ENCODE data around the gene MTARC2.

MTARC2 gene

GRCh38 chr1:220772846-220773245 is 24.7 kb downstream of the MTARC2 start:
- no peak overlapping the region for H3K4me3 ChIP-seq (ENCODE audit: low read length)
- H3K9me3 ChIP-seq (ENCODE audit: insufficient read depth, low read depth, low read length) = no peaks in the 10 kb centered on the region
- H3K9ac ChIP-seq (ENCODE audit: low read depth, low read length) = no peak overlapping the region
- H3K27me3 ChIP-seq (ENCODE audit: insufficient read depth, low read length) = no peaks in the 10 kb centered on the region
- no peaks in the 10 kb centered on the region; the same call in 1 of the 2 replicates for H3K36me3 ChIP-seq (ENCODE audit: insufficient read depth, low read depth, low read length)
- H3K27ac ChIP-seq (ENCODE audit: low read length) = no peak overlapping the region
- H3K4me1 ChIP-seq (ENCODE audit: insufficient read depth, low read length) = no peaks in the 10 kb centered on the region; the same call in 1 of the 2 replicates

- Histone ChIP-seq H3K27ac (ENCODE audit: low read length) (no peak overlapping the region), H3K9me3 (ENCODE audit: insufficient read depth, low read depth, low read length) (no peaks in the 10 kb centered on the region), H3K9ac (ENCODE audit: low read depth, low read length) (no peak overlapping the region), H3K4me3 (ENCODE audit: low read length) (no peak overlapping the region), H3K36me3 (ENCODE audit: insufficient read depth, low read depth, low read length) (no peaks in the 10 kb centered on the region; the same call in 1 of the 2 replicates), H3K27me3 (ENCODE audit: insufficient read depth, low read length) (no peaks in the 10 kb centered on the region), H3K4me1 (ENCODE audit: insufficient read depth, low read length) (no peaks in the 10 kb centered on the region; the same call in 1 of the 2 replicates)
These were observed 27.2 kb downstream of the MTARC2 start for GRCh38 chr1:220775240-220775853.

GRCh38 chr1:220776254-220776653 is 28.1 kb downstream of the MTARC2 start:
- no peaks in the 10 kb centered on the region for H3K9me3 ChIP-seq (ENCODE audit: insufficient read depth, low read depth, low read length)
- no peaks in the 10 kb centered on the region for H3K36me3 ChIP-seq (ENCODE audit: insufficient read depth, low read depth, low read length)
- no peak overlapping the region for H3K9ac ChIP-seq (ENCODE audit: low read depth, low read length)
- H3K27me3 ChIP-seq (ENCODE audit: insufficient read depth, low read length) = no peaks in the 10 kb centered on the region
- no peak overlapping the region for H3K27ac ChIP-seq (ENCODE audit: low read length)
- no peaks in the 10 kb centered on the region; the same call in 1 of the 2 replicates for H3K4me1 ChIP-seq (ENCODE audit: insufficient read depth, low read length)
- H3K4me3 ChIP-seq (ENCODE audit: low read length) = no peak overlapping the region

DNA sequence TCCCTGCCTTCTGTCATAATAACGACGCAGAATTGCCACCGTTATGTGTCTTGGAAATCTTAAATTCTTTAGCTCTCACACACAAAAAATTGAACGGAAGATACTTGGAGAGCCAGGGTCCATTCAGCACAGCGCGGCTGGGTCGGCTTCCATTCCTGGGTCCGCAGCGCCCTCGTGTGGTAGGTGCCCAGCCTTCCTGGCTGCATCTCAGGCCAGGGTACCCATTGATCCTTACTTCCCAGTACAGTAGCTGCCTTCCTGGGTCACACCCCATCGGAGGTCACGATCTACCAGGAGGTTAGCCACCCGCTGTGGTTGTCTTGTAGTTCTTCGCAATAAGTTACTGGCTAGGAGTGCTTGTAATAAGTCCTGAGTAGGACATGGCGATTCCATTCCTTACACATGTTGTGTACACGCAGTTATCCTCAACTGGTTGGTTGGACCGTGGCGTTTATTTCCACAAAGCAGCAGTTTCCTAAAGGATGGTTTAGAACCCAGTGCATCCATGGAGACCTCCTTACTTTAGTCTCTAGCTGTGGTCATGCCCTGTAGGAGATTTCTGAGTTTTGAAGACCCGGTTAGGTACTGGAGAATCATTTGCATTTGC is 28.7 kb downstream of the MTARC2 start:
- H3K4me1 ChIP-seq (ENCODE audit: insufficient read depth, low read length) = no peaks in the 10 kb centered on the region; the same call in 1 of the 2 replicates
- H3K9me3 ChIP-seq (ENCODE audit: insufficient read depth, low read depth, low read length) = no peaks in the 10 kb centered on the region
- H3K4me3 ChIP-seq (ENCODE audit: low read length) = no peak overlapping the region
- H3K27ac ChIP-seq (ENCODE audit: low read length) = no peak overlapping the region
- H3K9ac ChIP-seq (ENCODE audit: low read depth, low read length) = no peak overlapping the region
- H3K36me3 ChIP-seq (ENCODE audit: insufficient read depth, low read depth, low read length) = no peaks in the 10 kb centered on the region
- no peaks in the 10 kb centered on the region for H3K27me3 ChIP-seq (ENCODE audit: insufficient read depth, low read length)

GRCh38 chr1:220783453-220783852 is 35.3 kb downstream of the MTARC2 start:
- peaks cover 11% of the 10 kb centered on the region; the same call in 1 of the 2 replicates for H3K27me3 ChIP-seq (ENCODE audit: insufficient read depth, low read length)
- no peaks in the 10 kb centered on the region for H3K9me3 ChIP-seq (ENCODE audit: insufficient read depth, low read depth, low read length)
- no peak overlapping the region for H3K27ac ChIP-seq (ENCODE audit: low read length)
- no peak overlapping the region for H3K9ac ChIP-seq (ENCODE audit: low read depth, low read length)
- H3K36me3 ChIP-seq (ENCODE audit: insufficient read depth, low read depth, low read length) = no peaks in the 10 kb centered on the region
- H3K4me1 ChIP-seq (ENCODE audit: insufficient read depth, low read length) = no peaks in the 10 kb centered on the region
- H3K4me3 ChIP-seq (ENCODE audit: low read length) = no peak overlapping the region

- no peaks in the 10 kb centered on the region for H3K4me1 ChIP-seq (ENCODE audit: insufficient read depth, low read length)
- no peaks in the 10 kb centered on the region for H3K9me3 ChIP-seq (ENCODE audit: insufficient read depth, low read depth, low read length)
- H3K36me3 ChIP-seq (ENCODE audit: insufficient read depth, low read depth, low read length) = no peaks in the 10 kb centered on the region
- no peak overlapping the region for H3K9ac ChIP-seq (ENCODE audit: low read depth, low read length)
- peaks cover 11% of the 10 kb centered on the region; the same call in 1 of the 2 replicates for H3K27me3 ChIP-seq (ENCODE audit: insufficient read depth, low read length)
- H3K4me3 ChIP-seq (ENCODE audit: low read length) = no peak overlapping the region
- H3K27ac ChIP-seq (ENCODE audit: low read length) = no peak overlapping the region
These were observed 36.6 kb downstream of the MTARC2 start for GRCh38 chr1:220784751-220785150.

DNA sequence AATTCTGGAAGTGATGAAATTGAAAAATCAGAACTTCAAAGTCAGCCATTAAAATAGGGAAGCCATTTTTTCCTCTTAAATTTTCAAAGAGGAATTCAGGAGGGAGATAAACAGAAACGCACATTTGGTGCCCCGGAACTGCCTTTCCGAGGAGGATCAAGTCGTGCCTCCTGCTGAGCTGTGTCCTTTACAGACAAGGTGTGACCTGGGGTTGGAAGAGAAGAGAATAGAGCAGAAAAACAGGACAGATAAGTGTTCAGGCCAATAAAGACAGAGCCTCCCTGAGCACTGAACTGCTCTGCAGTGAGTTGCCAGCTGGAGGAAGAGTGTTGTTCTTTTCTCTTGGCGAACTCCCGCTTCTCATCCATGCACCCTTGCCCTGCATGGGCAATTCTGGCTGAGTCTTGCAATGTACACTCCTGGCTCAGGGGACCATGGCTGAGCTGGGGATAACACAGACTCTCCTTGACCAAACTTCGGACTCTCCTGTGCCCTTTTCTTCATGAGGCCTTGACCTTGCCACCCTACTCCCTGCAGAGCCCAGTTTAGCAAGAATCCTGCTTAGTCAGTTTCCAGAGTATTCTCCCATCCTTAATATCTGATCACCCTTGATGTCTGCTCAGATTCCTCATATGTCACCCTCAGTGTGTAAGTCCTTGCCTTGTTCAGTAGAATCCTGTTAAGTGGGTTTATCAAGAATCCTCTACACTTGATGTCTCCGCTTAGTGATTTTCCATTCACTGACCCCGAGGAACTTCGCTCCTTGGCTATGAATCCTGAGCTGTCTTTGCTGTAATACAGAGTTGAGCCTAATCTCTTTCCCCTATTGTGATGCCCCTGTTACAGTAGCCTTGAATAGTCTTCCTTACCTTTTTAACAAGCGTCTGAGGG is 37.3 kb downstream of the MTARC2 start:
- peak overlapping the region; percentile 87; the same call in 1 of the 2 replicates for H3K4me3 ChIP-seq (ENCODE audit: low read length)
- H3K9me3 ChIP-seq (ENCODE audit: insufficient read depth, low read depth, low read length) = no peaks in the 10 kb centered on the region
- H3K4me1 ChIP-seq (ENCODE audit: insufficient read depth, low read length) = no peaks in the 10 kb centered on the region
- no peak overlapping the region for H3K27ac ChIP-seq (ENCODE audit: low read length)
- H3K27me3 ChIP-seq (ENCODE audit: insufficient read depth, low read length) = peaks cover 11% of the 10 kb centered on the region; the same call in 1 of the 2 replicates
- no peaks in the 10 kb centered on the region for H3K36me3 ChIP-seq (ENCODE audit: insufficient read depth, low read depth, low read length)
- peak overlapping the region; percentile 88; the same call in 1 of the 2 replicates for H3K9ac ChIP-seq (ENCODE audit: low read depth, low read length)

GRCh38 chr1:220786057-220786336 is 37.9 kb downstream of the MTARC2 start:
- peak overlapping the region; percentile 87; the same call in 1 of the 2 replicates for H3K4me3 ChIP-seq (ENCODE audit: low read length)
- no peaks in the 10 kb centered on the region for H3K4me1 ChIP-seq (ENCODE audit: insufficient read depth, low read length)
- no peak overlapping the region for H3K27ac ChIP-seq (ENCODE audit: low read length)
- peaks cover 11% of the 10 kb centered on the region; the same call in 1 of the 2 replicates for H3K27me3 ChIP-seq (ENCODE audit: insufficient read depth, low read length)
- H3K36me3 ChIP-seq (ENCODE audit: insufficient read depth, low read depth, low read length) = no peaks in the 10 kb centered on the region
- H3K9ac ChIP-seq (ENCODE audit: low read depth, low read length) = peak overlapping the region; percentile 88; the same call in 1 of the 2 replicates
- no peaks in the 10 kb centered on the region for H3K9me3 ChIP-seq (ENCODE audit: insufficient read depth, low read depth, low read length)

GRCh38 chr1:220786337-220787068 is 38.4 kb downstream of the MTARC2 start, which contains the start of gene MTARC1:
TSS of gene MTARC1 (plus strand) at chr1:220786913. CDS start at chr1:220786945, 32 bp downstream.
- H3K27ac ChIP-seq (ENCODE audit: low read length) = no peak within 1 kb of the TSS
- peak within 1 kb of the TSS; percentile 88 for H3K9ac ChIP-seq (ENCODE audit: low read depth, low read length)
- no peaks in the 10 kb centered on the region for H3K9me3 ChIP-seq (ENCODE audit: insufficient read depth, low read depth, low read length)
- no peaks in the 10 kb centered on the region for H3K4me1 ChIP-seq (ENCODE audit: insufficient read depth, low read length)
- H3K4me3 ChIP-seq (ENCODE audit: low read length) = peak within 1 kb of the TSS; percentile 87
- H3K36me3 ChIP-seq (ENCODE audit: insufficient read depth, low read depth, low read length) = peaks cover 3% of the 10 kb centered on the region; the same call in 1 of the 2 replicates
- peaks cover 11% of the 10 kb centered on the region; the same call in 1 of the 2 replicates for H3K27me3 ChIP-seq (ENCODE audit: insufficient read depth, low read length)

DNA sequence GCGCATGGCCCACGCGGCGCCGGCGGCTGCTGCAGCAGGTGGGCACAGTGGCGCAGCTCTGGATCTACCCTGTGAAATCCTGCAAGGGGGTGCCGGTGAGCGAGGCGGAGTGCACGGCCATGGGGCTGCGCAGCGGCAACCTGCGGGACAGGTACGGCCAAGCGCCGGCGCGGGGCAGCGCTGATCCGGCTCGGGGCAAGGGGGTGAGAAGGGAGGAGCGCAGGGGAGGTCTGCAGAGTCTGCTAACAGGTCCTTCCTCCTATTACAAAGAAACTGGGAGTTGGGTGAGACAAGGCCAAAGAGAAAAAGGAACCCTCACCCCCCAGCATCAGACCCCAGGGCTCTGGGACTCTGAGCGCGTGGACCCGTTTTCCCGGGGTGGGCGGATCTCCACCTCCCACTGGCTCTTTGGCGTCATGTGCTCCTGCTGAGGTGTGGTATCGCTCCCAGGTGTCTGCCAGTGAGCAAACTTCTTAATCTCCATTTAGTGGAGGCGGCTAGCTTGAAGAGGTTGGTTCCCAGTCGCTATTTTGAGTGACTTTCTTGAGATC is 39.0 kb downstream of the MTARC2 start:
- peak overlapping the region; percentile 87 for H3K4me3 ChIP-seq (ENCODE audit: low read length)
- H3K9me3 ChIP-seq (ENCODE audit: insufficient read depth, low read depth, low read length) = no peaks in the 10 kb centered on the region
- peaks cover 11% of the 10 kb centered on the region; the same call in 1 of the 2 replicates for H3K27me3 ChIP-seq (ENCODE audit: insufficient read depth, low read length)
- no peaks in the 10 kb centered on the region for H3K4me1 ChIP-seq (ENCODE audit: insufficient read depth, low read length)
- peak overlapping the region; percentile 88 for H3K9ac ChIP-seq (ENCODE audit: low read depth, low read length)
- peaks cover 9% of the 10 kb centered on the region; the same call in 1 of the 2 replicates for H3K36me3 ChIP-seq (ENCODE audit: insufficient read depth, low read depth, low read length)
- H3K27ac ChIP-seq (ENCODE audit: low read length) = no peak overlapping the region

DNA sequence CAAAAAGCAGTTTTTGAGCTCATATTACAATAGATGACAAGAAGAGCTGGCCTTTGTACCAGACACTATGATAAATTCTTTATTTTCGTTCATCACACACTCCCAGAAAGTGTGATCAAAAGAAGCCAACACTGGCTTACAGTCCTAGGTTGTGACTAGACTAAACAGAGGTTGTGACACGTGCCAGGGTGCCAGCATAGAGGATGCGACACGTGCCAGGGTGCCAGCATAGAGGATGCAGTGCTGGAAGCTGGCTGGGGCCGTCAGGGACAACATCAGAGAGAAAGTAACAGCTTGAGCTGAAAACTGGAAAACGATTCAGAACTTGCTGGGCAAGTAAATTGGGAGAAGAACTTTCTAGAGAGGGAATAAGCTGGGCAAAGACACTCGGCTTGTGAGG is 40.8 kb downstream of the MTARC2 start:
- no peaks in the 10 kb centered on the region for H3K4me1 ChIP-seq (ENCODE audit: insufficient read depth, low read length)
- peaks cover 23% of the 10 kb centered on the region; the same call in 1 of the 2 replicates for H3K36me3 ChIP-seq (ENCODE audit: insufficient read depth, low read depth, low read length)
- H3K9ac ChIP-seq (ENCODE audit: low read depth, low read length) = no peak overlapping the region

More for the DNA sequence above, 40.8 kb downstream of the MTARC2 start:
- no peak overlapping the region for H3K4me3 ChIP-seq (ENCODE audit: low read length)
- H3K27ac ChIP-seq (ENCODE audit: low read length) = no peak overlapping the region
- peaks cover 11% of the 10 kb centered on the region; the same call in 1 of the 2 replicates for H3K27me3 ChIP-seq (ENCODE audit: insufficient read depth, low read length)
- H3K9me3 ChIP-seq (ENCODE audit: insufficient read depth, low read depth, low read length) = no peaks in the 10 kb centered on the region
